HepG2 (cell line): ENCODE results near the gene CCDC77. TPM values are rescaled to one million over a fixed set of nuclear protein-coding genes. Genes with fewer than 3 reads are reported as not detected.

Experiments
- ATAC-seq: fragments of 200-7000 bp; cut with Tn5 transposase; 3 replicates; pipeline ENCODE4 v1.9.1; 2020; ENCODE audit warnings: mild to moderate bottlenecking, moderate library complexity
- BruUV-seq: library from RNA; stranded (reverse); fragments of 400-500 nt; replicated peaks from 2 replicates; lab custom pipeline; 2021; lab: Mats Ljungman, UMichigan
- CTCF ChIA-PET: fragments of 300-600 bp; formaldehyde crosslinking; extraction: SDS; loops from one replicate; lab custom pipeline; 2021; ENCODE audit warnings: low total read pairs, inconsistent platforms, low intra/inter-chr PET ratio; lab: Yijun Ruan, JAX
- POLR2A ChIA-PET: fragments of 350-600 bp; sonication (Branson Sonifier 250); formaldehyde crosslinking; loops from one replicate; lab custom pipeline; 2020; ENCODE audit warnings: antibody characterized with exemption, inconsistent platforms; lab: Yijun Ruan, JAX
- DNase-seq: peaks from one replicate; pipeline ENCODE4 v3.0.0-alpha.2; 2015; ENCODE audit warnings: low spot score
- FAIRE-seq: peaks from 3 replicates; lab custom pipeline; 2011; peaks lifted over from hg19 to GRCh38; lab: Jason Lieb, UNC
- H2AFZ ChIP-seq: one replicate; pipeline ENCODE4 v1.6.1; 2011; ENCODE audit warnings: low read length, inconsistent platforms
- H3K27ac ChIP-seq: fragments of 300-600 bp; 3 replicates; pipeline ENCODE4 v1.8.0; 2011; ENCODE audit warnings: mixed run types, mild to moderate bottlenecking, mixed read lengths, low read length, inconsistent platforms; ENCODE audit not compliant: insufficient read depth; ENCODE audit errors: extremely low read length
- H3K27me3 ChIP-seq, 2 experiments: fragments of 200-600 bp in 1 of 2; 2 replicates in 1 of 2; 3 replicates in 1 of 2; pipeline versions ENCODE4 v1.6.0 to v1.8.0; 2011; ENCODE audit warnings: low read length in 2 of 2, mild to moderate bottlenecking in 2 of 2, moderate library complexity in 2 of 2, inconsistent platforms in 1 of 2; ENCODE audit not compliant: insufficient read depth in 2 of 2, control insufficient read depth in 1 of 2
- H3K36me3 ChIP-seq, 2 experiments: fragments of 200-600 bp in 1 of 2; replicated peaks in 1 of 2; 2 replicates in 1 of 2; 3 replicates in 1 of 2; pipeline versions ENCODE4 v1.5.1 to v1.8.0; 2011; ENCODE audit warnings: low read length in 2 of 2, inconsistent platforms in 1 of 2; ENCODE audit not compliant: insufficient read depth in 2 of 2, control insufficient read depth in 1 of 2
- H3K4me1 ChIP-seq: 2 replicates; pipeline ENCODE4 v1.5.1; 2012; ENCODE audit warnings: low read length, inconsistent platforms; ENCODE audit not compliant: insufficient read depth
- H3K4me2 ChIP-seq: 2 replicates; pipeline ENCODE4 v1.6.0; 2011; ENCODE audit warnings: low read depth, low read length, inconsistent platforms
- H3K4me3 ChIP-seq, 3 experiments: fragments of 200-600 bp in 1 of 3; sonication (generic), shearing (Covaris generic) in 1 of 3; replicated peaks in 1 of 3; 2 replicates each; pipeline ENCODE4 v1.5.1; 2011 to 2016; ENCODE audit warnings: low read length in 3 of 3, inconsistent platforms in 2 of 3, low read depth in 2 of 3, mild to moderate bottlenecking in 2 of 3, control low read depth in 1 of 3, mixed read lengths in 1 of 3; ENCODE audit not compliant: insufficient read depth in 1 of 3
- H3K79me2 ChIP-seq: one replicate; pipeline ENCODE4 v1.6.1; 2011; ENCODE audit warnings: low read length, inconsistent platforms; ENCODE audit not compliant: insufficient read depth
- H3K9ac ChIP-seq: 2 replicates; pipeline ENCODE4 v1.6.0; 2011; ENCODE audit warnings: mild to moderate bottlenecking, low read depth, low read length, inconsistent platforms; ENCODE audit not compliant: insufficient read depth
- H3K9me3 ChIP-seq: 2 replicates; pipeline ENCODE4 v1.5.1; 2012; ENCODE audit warnings: mild to moderate bottlenecking, low read length
- H4K20me1 ChIP-seq: 2 replicates; pipeline ENCODE4 v1.6.0; 2011; ENCODE audit warnings: inconsistent platforms, mild to moderate bottlenecking, low read length, moderate library complexity; ENCODE audit not compliant: insufficient read depth
- FOXJ3 ChIP-seq: sonication (generic); formaldehyde crosslinking; IDR thresholded peaks from 2 replicates; pipeline ENCODE4 v1.4.0; 2020; ENCODE audit warnings: missing genetic modification reagents, mild to moderate bottlenecking, borderline replicate concordance
- GFI1 ChIP-seq: sonication (generic); formaldehyde crosslinking; IDR thresholded peaks from 2 replicates; pipeline ENCODE4 v1.5.0; 2020; ENCODE audit warnings: missing genetic modification reagents, mild to moderate bottlenecking, borderline replicate concordance
- HMG20A ChIP-seq: IDR thresholded peaks from 2 replicates; pipeline ENCODE4 v1.6.1; 2016; ENCODE audit warnings: borderline replicate concordance
- IRF1 ChIP-seq: sonication (generic); formaldehyde crosslinking; IDR thresholded peaks from 2 replicates; pipeline ENCODE4 v1.4.0; 2020; ENCODE audit warnings: low read depth, mild to moderate bottlenecking, missing genetic modification reagents
- ISX ChIP-seq: sonication (generic); formaldehyde crosslinking; conservative IDR thresholded peaks from 2 replicates; pipeline ENCODE4 v1.5.0; 2020; ENCODE audit warnings: missing genetic modification reagents
- MBNL3 ChIP-seq: fragments of 250-450 bp; sonication (Bioruptor Pico); conservative IDR thresholded peaks from 2 replicates; pipeline ENCODE4 v1.8.0; 2022; ENCODE audit warnings: mild to moderate bottlenecking, inconsistent platforms
- MEIS1 ChIP-seq: sonication (generic); formaldehyde crosslinking; IDR thresholded peaks from 2 replicates; pipeline ENCODE4 v1.9.0; 2021; ENCODE audit warnings: mild to moderate bottlenecking, missing genetic modification reagents, moderate library complexity, borderline replicate concordance
- PCBP1 ChIP-seq: fragments of 200-400 bp; formaldehyde crosslinking; IDR thresholded peaks from 2 replicates; pipeline ENCODE4 v1.6.1; 2017; ENCODE audit warnings: mild to moderate bottlenecking, low read depth, low read length, borderline replicate concordance
- PHF21A ChIP-seq: sonication (generic); formaldehyde crosslinking; IDR thresholded peaks from 2 replicates; pipeline ENCODE4 v1.5.0; 2020; ENCODE audit warnings: mild to moderate bottlenecking, missing genetic modification reagents
- SRSF1 ChIP-seq: fragments of 200-400 bp; formaldehyde crosslinking; optimal IDR thresholded peaks from 2 replicates; pipeline ENCODE3; 2017; ENCODE audit warnings: mild to moderate bottlenecking, low read depth, low read length, moderate library complexity
- SUZ12 ChIP-seq: fragments of 150-350 bp; IDR thresholded peaks from 2 replicates; pipeline ENCODE4 v1.6.1; 2014; ENCODE audit warnings: low read depth, low read length
- TAF1 ChIP-seq: sonication (generic); formaldehyde crosslinking; IDR thresholded peaks from 2 replicates; pipeline ENCODE4 v1.4.0; 2020; ENCODE audit warnings: missing genetic modification reagents
- TCF7 ChIP-seq: sonication (generic); IDR thresholded peaks from 2 replicates; pipeline ENCODE4 v1.6.1; 2016; ENCODE audit warnings: antibody characterized with exemption, low read depth
- ZBTB46 ChIP-seq: sonication (generic); formaldehyde crosslinking; IDR thresholded peaks from 2 replicates; pipeline ENCODE4 v1.4.0; 2020; ENCODE audit warnings: mild to moderate bottlenecking, missing genetic modification reagents, borderline replicate concordance
- ZBTB8A ChIP-seq: sonication (generic); formaldehyde crosslinking; IDR thresholded peaks from 2 replicates; pipeline ENCODE4 v1.4.0; 2020; ENCODE audit warnings: mild to moderate bottlenecking, low read depth, missing genetic modification reagents, borderline replicate concordance
- ZMYM2 ChIP-seq: sonication (generic); formaldehyde crosslinking; IDR thresholded peaks from 2 replicates; pipeline ENCODE4 v1.8.0; 2022; ENCODE audit warnings: mild to moderate bottlenecking, missing genetic modification reagents
- ZNF180 ChIP-seq: sonication (generic); formaldehyde crosslinking; IDR thresholded peaks from 2 replicates; pipeline ENCODE4 v1.4.0; 2020; ENCODE audit warnings: low read depth, missing genetic modification reagents, borderline replicate concordance
- ZNF24 ChIP-seq: fragments of 450-650 bp; IDR thresholded peaks from 2 replicates; pipeline ENCODE4 v1.6.1; 2017; ENCODE audit warnings: antibody characterized with exemption, mild to moderate bottlenecking
- ZNF281 ChIP-seq: sonication (generic); formaldehyde crosslinking; IDR thresholded peaks from 2 replicates; pipeline ENCODE4 v1.4.0; 2020; ENCODE audit warnings: missing genetic modification reagents, borderline replicate concordance
- ZNF292 ChIP-seq: sonication (generic); formaldehyde crosslinking; IDR thresholded peaks from 2 replicates; pipeline ENCODE4 v1.8.1; 2022; ENCODE audit warnings: mild to moderate bottlenecking, low read depth, missing genetic modification reagents, borderline replicate concordance
- ZNF589 ChIP-seq: sonication (generic); formaldehyde crosslinking; conservative IDR thresholded peaks from 2 replicates; pipeline ENCODE4 v1.8.0; 2022; ENCODE audit warnings: mild to moderate bottlenecking, moderate library complexity, missing genetic modification reagents
- in situ Hi-C: cut with HindIII; loops from 2 replicates; pipeline ENCODE4 v1.10.0; 2017; ENCODE audit warnings: low pct_unique_long_range_greater_than_20kb; ENCODE audit not compliant: extremely low pct_ligation_motif_present
- intact Hi-C: fragments of 100-400 bp; cut with micrococcal nuclease; formaldehyde crosslinking; loops from one replicate; pipeline ENCODE4 v1.10.0; 2022; ENCODE audit not compliant: unreplicated experiment
- polyA plus RNA-seq, 8 experiments: library from polyadenylated mRNA; depleted of rRNA in 3 of 8; stranded (reverse) in 7 of 8; unstranded in 1 of 8; fragments of >200 nt; fragmentation: Illumina TruSeq in 4 of 8; extraction: Trizol in 4 of 8; gene quantifications; 2 replicates each; pipeline versions ENCODE4 v1.2.1 to v1.2.3, GENCODE V29; 2011 to 2016; ENCODE audit warnings: low read depth in 4 of 8, missing spikeins in 1 of 8, mixed read lengths in 1 of 8; ENCODE audit not compliant: insufficient read depth in 1 of 8
- total RNA-seq, 5 experiments: library from RNA; depleted of rRNA; stranded (reverse); fragments of >200 nt; fragmentation: Illumina TruSeq; extraction: Trizol; gene quantifications; 2 replicates each; pipeline ENCODE4 v1.2.3, GENCODE V29; 2016; ENCODE audit warnings: low read depth in 1 of 5

Gene CCDC77
- total and polyA plus RNA-seq, 2 of the 13 experiments (the other 11 are each of a cell fraction or from before 2014, with no cell fraction given): 6.4 to 16.4 TPM

- TF ChIP-seq ZNF281 (CRISPR knock-in tag) (no peak), FOXJ3 (CRISPR knock-in tag) (no peak), ZNF589 (no peak), ZNF292 (CRISPR knock-in tag) (no peak), MEIS1 (CRISPR knock-in tag) (no peak), SRSF1 (no peak), PHF21A (no peak), GFI1 (CRISPR knock-in tag) (no peak)
These were observed 82.7 kb downstream of the CCDC77 start (continued) for GRCh38 chr12:484096-484495.

GRCh38 chr12:490260-490659 is 88.8 kb downstream of the CCDC77 start:
- H3K9me3 ChIP-seq: no peaks in the 10 kb centered on the region
- BruUV-seq: no TSS peak
- no peaks in the 10 kb centered on the region for H3K79me2 ChIP-seq
- ChIA-PET CTCF (no interaction called here), POLR2A (no interaction called here)
- H3K4me1 ChIP-seq: no peaks in the 10 kb centered on the region
- in situ Hi-C loops (no loop called here), intact Hi-C loops (no loop called here)
- FAIRE-seq: no peak
- no peak for DNase-seq
- H4K20me1 ChIP-seq: no peaks in the 10 kb centered on the region
- no peak overlapping the region for H3K27ac ChIP-seq
- ATAC-seq: no peak
- no peak overlapping the region for H3K9ac ChIP-seq
- no peak overlapping the region for H3K4me3 ChIP-seq
- no peaks in the 10 kb centered on the region for H3K36me3 ChIP-seq
- no peak overlapping the region for H2AFZ ChIP-seq
- H3K27me3 ChIP-seq: no peaks in the 10 kb centered on the region
- H3K4me2 ChIP-seq: no peak overlapping the region
- TF ChIP-seq TCF7 (no peak), ZBTB46 (CRISPR knock-in tag) (no peak), ZNF24 (no peak), PCBP1 (no peak), ZBTB8A (CRISPR knock-in tag) (no peak), ZNF589 (no peak), TAF1 (no peak), MBNL3 (no peak), IRF1 (CRISPR knock-in tag) (no peak), SUZ12 (no peak), HMG20A (CRISPR knock-in tag) (no peak), ZNF180 (CRISPR knock-in tag) (no peak), ISX (CRISPR knock-in tag) (no peak), ZMYM2 (no peak)
